Vagina (tissue), 2 donors: Measurements from ENCODE around the gene UBE2U. TPM values are rescaled to one million over a fixed set of nuclear protein-coding genes. Genes with fewer than 3 reads are reported as not detected.

Experiments used
- DNase-seq, 2 donors: peaks; one replicate each; pipeline ENCODE4 v3.0.0-alpha.2; 2017; ENCODE audit errors: extremely low spot score in 2 of 2
- H3K27ac ChIP-seq: fragments of 200-600 bp; sonication (generic); one replicate; pipeline ENCODE4 v1.5.1; 2019
- H3K27me3 ChIP-seq: fragments of 200-600 bp; sonication (generic); one replicate; pipeline ENCODE4 v1.5.1; 2019
- H3K36me3 ChIP-seq, 2 donors: fragments of 200-600 bp; sonication (generic); one replicate each; pipeline ENCODE4 v1.5.1; 2017 to 2019
- H3K4me1 ChIP-seq: fragments of 200-600 bp; sonication (generic); one replicate; pipeline ENCODE4 v1.5.1; 2019
- H3K4me3 ChIP-seq, 2 donors: fragments of 200-600 bp; sonication (generic); 1 replicate in 1 of 2; 2 replicates in 1 of 2; pipeline ENCODE4 v1.5.1; 2016 to 2019
- H3K9me3 ChIP-seq: fragments of 200-600 bp; sonication (generic); one replicate; pipeline ENCODE4 v1.5.1; 2019
- POLR2A ChIP-seq, 2 donors: fragments of 450-650 bp; IDR thresholded peaks; one replicate each; pipeline ENCODE4 v1.6.1; 2017; ENCODE audit warnings: antibody characterized with exemption in 2 of 2, mild to moderate bottlenecking in 2 of 2, moderate library complexity in 2 of 2
- POLR2AphosphoS5 ChIP-seq, 2 donors: sonication (generic); formaldehyde crosslinking; IDR thresholded peaks; one replicate each; pipeline ENCODE4 v1.9.0; 2017; ENCODE audit warnings: antibody characterized with exemption in 2 of 2, mild to moderate bottlenecking in 2 of 2, low read depth in 1 of 2; ENCODE audit not compliant: insufficient read depth in 1 of 2
- intact Hi-C: fragments of 100-400 bp; cut with DNase I; formaldehyde crosslinking; loops from one replicate; pipeline ENCODE4 v1.15.1; 2023
- total RNA-seq: library from RNA; depleted of rRNA; stranded (reverse); fragments of >200 nt; gene quantifications from one replicate; pipeline ENCODE4 v1.2.3, GENCODE V29; 2016
- TF ChIP-seq, protein P1 (sequence below), 3 experiments: fragments of 450-650 bp in 2 of 3; fragments of 200-600 bp in 1 of 3; sonication (generic) in 1 of 3; IDR thresholded peaks; one replicate each; pipeline ENCODE4 v1.5.1; 2017 to 2019; ENCODE audit warnings: antibody characterized with exemption in 3 of 3, mild to moderate bottlenecking in 2 of 3, moderate library complexity in 2 of 3

Gene UBE2U
- total RNA-seq, 1 donor from 2014 or later = not detected

DNA sequence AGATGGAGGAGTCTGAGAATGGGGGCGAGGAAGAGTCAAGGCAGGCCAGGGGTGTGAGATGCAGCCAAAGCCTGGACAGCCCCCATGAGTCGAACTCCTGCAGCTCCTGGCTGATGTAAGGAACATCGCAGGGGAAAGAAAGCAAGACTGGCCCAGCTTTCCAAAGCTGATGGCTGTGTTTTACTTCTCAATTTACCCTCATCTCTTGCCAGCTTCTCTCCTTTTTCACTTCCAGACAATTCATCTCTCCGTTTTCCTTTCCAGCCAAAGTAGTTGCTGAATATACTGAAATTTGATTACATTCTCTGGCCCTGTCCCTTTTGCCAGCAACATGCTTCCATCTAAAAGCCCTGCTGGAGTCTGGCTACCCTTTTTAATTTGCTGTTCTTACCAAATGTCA is 40.0 kb upstream of the UBE2U start:
- Histone ChIP-seq H3K9me3 (no peaks in the 10 kb centered on the region), H3K27me3 (no peaks in the 10 kb centered on the region), H3K36me3 (peaks cover 0 to 4% of the 10 kb centered on the region in 2 donors), H3K4me3 (no peak overlapping the region), H3K4me1 (no peaks in the 10 kb centered on the region), H3K27ac (no peak overlapping the region)
- intact Hi-C loops = no loop called here
- TF ChIP-seq POLR2A (IDR thresholded peaks at IDR 0.05) (no peak), POLR2AphosphoS5 (IDR thresholded peaks at IDR 0.05; ENCODE audit: insufficient read depth in 1 of 2, low read depth in 1 of 2) (no peak)
- TF ChIP-seq, protein P1, sequence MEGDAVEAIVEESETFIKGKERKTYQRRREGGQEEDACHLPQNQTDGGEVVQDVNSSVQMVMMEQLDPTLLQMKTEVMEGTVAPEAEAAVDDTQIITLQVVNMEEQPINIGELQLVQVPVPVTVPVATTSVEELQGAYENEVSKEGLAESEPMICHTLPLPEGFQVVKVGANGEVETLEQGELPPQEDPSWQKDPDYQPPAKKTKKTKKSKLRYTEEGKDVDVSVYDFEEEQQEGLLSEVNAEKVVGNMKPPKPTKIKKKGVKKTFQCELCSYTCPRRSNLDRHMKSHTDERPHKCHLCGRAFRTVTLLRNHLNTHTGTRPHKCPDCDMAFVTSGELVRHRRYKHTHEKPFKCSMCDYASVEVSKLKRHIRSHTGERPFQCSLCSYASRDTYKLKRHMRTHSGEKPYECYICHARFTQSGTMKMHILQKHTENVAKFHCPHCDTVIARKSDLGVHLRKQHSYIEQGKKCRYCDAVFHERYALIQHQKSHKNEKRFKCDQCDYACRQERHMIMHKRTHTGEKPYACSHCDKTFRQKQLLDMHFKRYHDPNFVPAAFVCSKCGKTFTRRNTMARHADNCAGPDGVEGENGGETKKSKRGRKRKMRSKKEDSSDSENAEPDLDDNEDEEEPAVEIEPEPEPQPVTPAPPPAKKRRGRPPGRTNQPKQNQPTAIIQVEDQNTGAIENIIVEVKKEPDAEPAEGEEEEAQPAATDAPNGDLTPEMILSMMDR (IDR thresholded peaks at IDR 0.05) = no peak
- no peak for DNase-seq

DNA sequence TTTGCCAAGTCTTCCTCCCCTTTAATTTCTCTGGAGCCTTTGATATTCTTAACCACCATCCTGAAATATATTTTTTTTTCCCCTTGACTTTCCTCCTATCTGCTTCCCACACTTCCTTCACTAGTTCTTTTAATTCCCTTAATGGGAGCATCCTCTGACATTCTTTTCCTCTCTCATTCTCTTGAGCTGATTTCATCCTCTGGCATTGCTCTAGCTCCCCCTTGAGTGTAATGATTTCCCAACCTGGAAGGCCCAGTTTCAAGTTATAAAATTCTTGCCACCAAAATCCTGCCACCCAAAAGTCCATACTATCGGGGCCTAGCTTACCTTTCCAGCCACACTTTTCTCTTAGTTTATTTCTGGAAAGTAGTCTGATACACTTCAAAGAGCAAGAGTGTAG is 39.5 kb upstream of the UBE2U start:
- H3K4me1 ChIP-seq = no peaks in the 10 kb centered on the region
- peaks cover 0 to 3% of the 10 kb centered on the region in 2 donors for H3K36me3 ChIP-seq
- H3K9me3 ChIP-seq = no peaks in the 10 kb centered on the region
- no peak overlapping the region for H3K4me3 ChIP-seq
- TF ChIP-seq POLR2A (IDR thresholded peaks at IDR 0.05) = no peak
- TF ChIP-seq, protein P1 (IDR thresholded peaks at IDR 0.05) = no peak
- TF ChIP-seq POLR2AphosphoS5 (IDR thresholded peaks at IDR 0.05; ENCODE audit: insufficient read depth in 1 of 2, low read depth in 1 of 2) = no peak
- no peak for DNase-seq
- intact Hi-C loops = no loop called here
- H3K27me3 ChIP-seq = no peaks in the 10 kb centered on the region
- no peak overlapping the region for H3K27ac ChIP-seq

DNA sequence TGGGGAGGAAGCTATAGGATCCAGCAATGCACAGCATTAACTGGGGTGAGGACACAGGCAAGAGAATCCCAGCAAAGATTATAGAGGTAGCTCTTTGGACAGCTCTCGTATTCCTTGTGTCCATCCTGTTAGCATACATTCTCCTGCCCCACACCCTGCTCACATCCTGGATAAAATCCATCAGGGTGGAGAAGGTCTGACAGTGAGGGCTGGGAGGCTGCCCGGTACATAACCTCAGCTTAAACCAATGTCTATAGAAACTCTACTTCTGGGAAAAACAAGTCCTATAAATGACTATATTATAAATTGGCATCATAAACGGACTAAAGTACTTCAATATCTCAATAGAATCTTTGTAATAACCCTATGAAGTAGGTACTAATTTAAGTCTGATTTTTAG is 36.8 kb upstream of the UBE2U start:
- Histone ChIP-seq H3K27me3 (no peaks in the 10 kb centered on the region), H3K27ac (no peak overlapping the region), H3K4me3 (no peak overlapping the region), H3K9me3 (no peaks in the 10 kb centered on the region), H3K4me1 (peaks cover 3% of the 10 kb centered on the region), H3K36me3 (no peaks in the 10 kb centered on the region)
- no peak for DNase-seq
- TF ChIP-seq POLR2AphosphoS5 (IDR thresholded peaks at IDR 0.05; ENCODE audit: insufficient read depth in 1 of 2, low read depth in 1 of 2) = no peak
- TF ChIP-seq, protein P1 (IDR thresholded peaks at IDR 0.05) = no peak
- no peak for TF ChIP-seq POLR2A (IDR thresholded peaks at IDR 0.05)
- intact Hi-C loops = no loop called here

DNA sequence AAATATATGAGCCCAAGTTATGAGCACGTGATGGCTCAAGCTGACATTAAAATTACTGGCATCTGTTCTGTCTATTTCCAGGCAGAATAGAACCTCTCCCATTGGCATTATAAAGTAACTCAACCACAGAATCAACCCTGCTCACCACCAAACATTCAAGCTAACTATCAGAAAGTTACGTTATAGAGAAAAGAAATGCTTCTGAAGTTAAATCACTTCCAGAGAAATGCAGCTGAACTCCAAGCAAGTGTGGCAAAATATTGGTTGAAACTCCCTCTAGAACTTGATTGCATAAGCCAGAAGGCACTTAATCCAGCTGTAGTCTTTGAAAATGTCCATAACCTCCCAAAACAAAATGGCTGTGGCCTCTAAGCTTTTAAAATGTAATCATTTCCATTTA is 36.2 kb upstream of the UBE2U start:
- TF ChIP-seq, protein P1 (IDR thresholded peaks at IDR 0.05) = no peak
- TF ChIP-seq POLR2A (IDR thresholded peaks at IDR 0.05) (no peak), POLR2AphosphoS5 (IDR thresholded peaks at IDR 0.05; ENCODE audit: insufficient read depth in 1 of 2, low read depth in 1 of 2) (no peak)
- Histone ChIP-seq H3K4me1 (peaks cover 9% of the 10 kb centered on the region), H3K9me3 (no peaks in the 10 kb centered on the region), H3K27ac (no peak overlapping the region), H3K4me3 (no peak overlapping the region), H3K36me3 (no peaks in the 10 kb centered on the region), H3K27me3 (no peaks in the 10 kb centered on the region)
- intact Hi-C loops = no loop called here
- no peak for DNase-seq

GRCh38 chr1:64171246-64171645 is 32.2 kb upstream of the UBE2U start:
- no peak overlapping the region for H3K27ac ChIP-seq
- TF ChIP-seq, protein P1 (IDR thresholded peaks at IDR 0.05) = no peak
- no peak for TF ChIP-seq POLR2A (IDR thresholded peaks at IDR 0.05)
- no peak for TF ChIP-seq POLR2AphosphoS5 (IDR thresholded peaks at IDR 0.05; ENCODE audit: insufficient read depth in 1 of 2, low read depth in 1 of 2)

More at GRCh38 chr1:64171246-64171645, 32.2 kb upstream of the UBE2U start:
- H3K27me3 ChIP-seq = no peaks in the 10 kb centered on the region
- no peaks in the 10 kb centered on the region for H3K9me3 ChIP-seq
- H3K4me1 ChIP-seq = peaks cover 24% of the 10 kb centered on the region
- intact Hi-C loops = no loop called here
- no peak overlapping the region for H3K4me3 ChIP-seq
- no peak for DNase-seq
- H3K36me3 ChIP-seq = no peaks in the 10 kb centered on the region
